ENCODE measurements around the gene MBD4.

DNA sequence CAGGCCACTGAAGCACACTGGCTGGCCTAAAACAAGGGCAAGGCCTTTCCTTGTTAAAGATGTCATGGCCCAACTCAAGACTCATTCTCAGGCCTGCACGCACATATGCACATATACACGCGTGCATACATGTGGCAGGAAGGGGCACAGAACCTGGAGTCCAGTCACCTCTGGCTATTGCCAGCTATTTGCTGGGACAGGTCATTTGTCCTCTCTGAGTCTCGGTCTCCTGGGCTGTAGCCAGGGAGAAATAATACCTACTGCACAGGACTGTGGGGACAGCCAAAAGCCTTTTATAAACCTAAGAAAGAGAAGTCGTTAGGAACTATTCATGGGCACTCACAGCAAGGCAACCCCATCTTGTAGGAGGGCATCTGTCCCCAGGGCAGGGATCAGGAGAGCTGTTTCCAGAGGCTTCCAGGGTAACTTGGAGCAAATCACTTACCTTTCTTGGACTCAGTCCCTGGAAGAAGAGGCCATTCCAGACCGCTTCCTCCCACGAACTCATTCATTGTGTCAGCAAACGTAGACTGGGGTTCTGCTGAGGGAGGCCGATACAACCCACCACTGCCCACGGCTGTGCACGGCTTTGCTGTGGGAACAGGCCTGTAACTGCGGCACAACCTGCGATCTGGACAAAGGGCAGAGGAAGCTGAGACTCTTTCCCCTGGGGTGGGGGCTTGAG, 47.6 kb upstream of the MBD4 start:
- no peak for TF ChIP-seq CTCF (IDR thresholded peaks at IDR 0.05)
- no peak for TF ChIP-seq ZFX (IDR thresholded peaks at IDR 0.05; ENCODE audit: borderline replicate concordance)
